ENCODE measurements around the gene ZNF212.

- TF ChIP-seq CTCF (IDR thresholded peaks at IDR 0.05 in 8 of 11, conservative IDR thresholded peaks at IDR 0.05 in 3 of 11) (no peak), POLR2AphosphoS5 (IDR thresholded peaks at IDR 0.05) (no peak)
Measured at GRCh38 chr7:149223176-149223575, 16.3 kb upstream of the ZNF212 start.
